HG03521 (cell line): ENCODE data around the gene CDY1.
"Not testable (repeated sequence)": the region's sequence is repeated elsewhere in the genome, so short reads cannot be mapped to it uniquely, and the experiment has no call there.

Experiments used
- ATAC-seq: cut with Tn5 transposase; IDR thresholded peaks from one replicate; pipeline ENCODE4 v1.9.1; 2021; ENCODE audit warnings: mild to moderate bottlenecking, moderate library complexity; ENCODE audit not compliant: unreplicated experiment

The CDY1 gene, protein sequence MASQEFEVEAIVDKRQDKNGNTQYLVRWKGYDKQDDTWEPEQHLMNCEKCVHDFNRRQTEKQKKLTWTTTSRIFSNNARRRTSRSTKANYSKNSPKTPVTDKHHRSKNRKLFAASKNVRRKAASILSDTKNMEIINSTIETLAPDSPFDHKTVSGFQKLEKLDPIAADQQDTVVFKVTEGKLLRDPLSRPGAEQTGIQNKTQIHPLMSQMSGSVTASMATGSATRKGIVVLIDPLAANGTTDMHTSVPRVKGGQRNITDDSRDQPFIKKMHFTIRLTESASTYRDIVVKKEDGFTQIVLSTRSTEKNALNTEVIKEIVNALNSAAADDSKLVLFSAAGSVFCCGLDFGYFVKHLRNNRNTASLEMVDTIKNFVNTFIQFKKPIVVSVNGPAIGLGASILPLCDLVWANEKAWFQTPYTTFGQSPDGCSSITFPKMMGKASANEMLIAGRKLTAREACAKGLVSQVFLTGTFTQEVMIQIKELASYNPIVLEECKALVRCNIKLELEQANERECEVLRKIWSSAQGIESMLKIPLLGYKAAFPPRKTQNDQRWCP

DNA sequence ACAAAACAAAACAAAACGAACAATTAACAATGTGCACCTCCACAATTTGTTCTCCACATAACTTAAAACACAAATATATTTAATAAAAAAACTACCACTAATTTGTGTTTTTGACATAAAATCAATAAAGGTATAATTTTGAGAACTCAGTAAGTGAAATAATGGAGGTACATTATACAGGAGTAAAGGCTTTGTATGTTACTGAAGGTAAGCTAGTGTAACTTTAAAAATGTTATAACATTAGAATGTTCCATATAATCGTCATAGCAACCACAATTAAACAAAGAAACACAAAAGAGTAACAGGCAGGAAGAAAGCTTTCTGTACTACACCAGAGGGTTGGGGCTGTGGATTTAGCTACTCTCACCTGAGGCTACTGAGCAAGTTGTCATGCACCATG lies at the start of gene CDY1:
CDY1 (plus strand) TSS at position 301 of the 400 bp plus-strand sequence. CDS start 326 bp downstream, outside the sequence.
- ATAC-seq: not testable (repeated sequence)

DNA sequence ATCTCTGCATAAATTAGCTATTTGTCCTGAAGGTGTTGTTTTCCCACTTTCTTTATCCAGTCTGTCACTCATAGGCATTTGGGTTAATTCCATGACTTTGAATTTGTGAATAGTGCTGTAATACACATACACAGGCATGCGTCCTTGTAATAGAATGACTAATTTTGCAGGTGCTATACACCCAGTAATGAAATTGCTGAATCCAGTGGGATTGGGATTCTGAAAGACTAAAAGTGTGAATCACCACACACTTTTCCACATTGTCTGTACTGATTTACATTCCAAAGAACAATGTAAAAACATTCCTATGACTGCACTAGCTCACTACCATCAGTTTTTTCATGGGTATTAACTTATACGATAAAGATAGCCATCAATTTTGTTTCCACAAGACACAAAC lies 28.6 kb upstream of the CDY1 start:
- ATAC-seq: not testable (repeated sequence)

DNA sequence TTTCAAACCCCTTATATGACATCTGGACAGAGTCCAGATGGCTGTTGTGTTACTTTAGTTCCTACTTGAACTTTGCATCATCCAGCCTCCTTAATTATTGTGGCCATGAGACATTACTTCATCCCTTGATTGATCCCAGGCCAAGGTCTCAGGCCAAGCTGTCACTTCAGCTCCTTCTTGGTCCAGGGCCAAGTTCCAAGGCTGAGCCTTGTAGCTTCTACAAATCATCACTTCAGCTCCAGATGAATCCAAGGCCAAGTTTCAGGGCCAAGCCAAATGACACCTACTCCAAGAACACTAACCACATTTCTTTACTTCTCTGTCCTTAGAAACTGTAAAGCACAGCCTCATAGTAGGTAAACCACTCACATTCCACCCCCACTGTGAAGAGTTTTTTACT lies 1.7 kb upstream of the CDY1 start:
- not testable (repeated sequence) for ATAC-seq

DNA sequence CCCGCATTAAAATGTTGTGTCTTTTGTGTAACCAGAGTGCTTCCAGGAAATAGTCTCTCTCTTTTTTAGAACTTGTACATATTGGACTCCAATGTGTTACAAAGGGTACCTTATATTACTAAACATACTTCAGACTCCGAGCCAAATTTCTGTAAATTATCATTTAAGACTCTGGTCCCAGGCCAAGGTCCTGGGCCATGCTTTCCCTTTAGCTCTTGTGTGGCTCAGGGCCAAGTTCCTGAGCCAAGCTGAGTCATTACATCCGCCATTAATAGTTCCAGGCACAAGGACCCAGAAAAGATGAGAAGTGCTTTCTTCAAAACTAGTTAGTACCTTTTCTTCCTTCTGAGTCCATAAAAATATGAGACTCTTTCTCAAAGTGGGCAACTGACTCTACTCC lies 4.6 kb downstream of the CDY1 start:
- ATAC-seq: not testable (repeated sequence)

DNA sequence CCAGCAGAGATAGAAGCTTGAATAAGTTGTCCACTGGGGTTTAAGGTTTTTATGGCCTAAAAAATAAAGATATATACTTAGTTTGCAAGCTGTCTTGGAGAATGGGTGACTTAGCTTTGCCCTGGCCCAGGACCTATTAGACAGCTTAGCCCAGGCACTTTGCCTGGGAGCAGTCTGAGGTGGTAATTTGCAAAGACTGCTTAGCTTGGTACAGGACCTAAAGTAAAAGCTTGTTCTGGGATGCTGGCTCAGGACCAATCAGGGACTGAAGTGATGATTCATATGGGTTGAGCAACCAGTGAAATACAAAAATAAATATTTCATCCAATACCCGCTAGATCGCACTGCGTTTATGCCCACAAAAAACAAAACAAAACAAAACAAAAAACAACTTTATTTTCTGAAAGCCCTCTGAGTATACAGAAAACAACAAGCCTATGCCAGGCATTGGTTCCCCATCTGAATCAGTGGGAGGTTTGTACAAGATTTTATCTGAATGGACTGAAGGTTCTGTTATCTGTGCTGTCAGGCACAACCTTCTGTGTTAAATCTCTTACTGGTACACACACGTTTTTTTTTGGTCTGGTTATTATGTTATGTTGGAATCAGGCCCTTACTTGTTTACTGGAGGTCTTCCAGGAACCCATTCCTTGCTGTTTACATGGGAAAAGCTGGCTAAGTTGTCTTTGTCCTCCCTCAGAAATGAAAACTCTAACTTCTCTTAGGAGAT lies 8.6 kb downstream of the CDY1 start:
- ATAC-seq: not testable (repeated sequence)

DNA sequence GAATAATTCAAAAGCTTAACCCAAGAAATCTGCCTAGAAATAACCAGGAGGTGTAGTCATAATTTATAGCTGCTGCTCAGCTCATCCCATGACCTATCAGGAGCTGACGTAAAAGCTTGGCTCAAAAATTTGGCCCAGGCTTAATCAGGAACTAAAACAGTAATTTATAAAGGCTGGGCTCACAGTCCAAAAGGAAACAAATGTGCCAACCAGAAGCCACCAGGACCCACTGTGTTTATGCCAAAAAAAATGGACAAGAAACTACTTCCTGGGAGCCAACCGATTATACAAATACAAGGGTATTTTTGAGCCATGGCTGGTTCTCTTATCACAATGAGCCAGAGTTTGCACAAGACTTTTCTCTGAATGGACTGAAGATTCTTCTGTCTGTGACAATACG lies 17.9 kb downstream of the CDY1 start:
- ATAC-seq: not testable (repeated sequence)

DNA sequence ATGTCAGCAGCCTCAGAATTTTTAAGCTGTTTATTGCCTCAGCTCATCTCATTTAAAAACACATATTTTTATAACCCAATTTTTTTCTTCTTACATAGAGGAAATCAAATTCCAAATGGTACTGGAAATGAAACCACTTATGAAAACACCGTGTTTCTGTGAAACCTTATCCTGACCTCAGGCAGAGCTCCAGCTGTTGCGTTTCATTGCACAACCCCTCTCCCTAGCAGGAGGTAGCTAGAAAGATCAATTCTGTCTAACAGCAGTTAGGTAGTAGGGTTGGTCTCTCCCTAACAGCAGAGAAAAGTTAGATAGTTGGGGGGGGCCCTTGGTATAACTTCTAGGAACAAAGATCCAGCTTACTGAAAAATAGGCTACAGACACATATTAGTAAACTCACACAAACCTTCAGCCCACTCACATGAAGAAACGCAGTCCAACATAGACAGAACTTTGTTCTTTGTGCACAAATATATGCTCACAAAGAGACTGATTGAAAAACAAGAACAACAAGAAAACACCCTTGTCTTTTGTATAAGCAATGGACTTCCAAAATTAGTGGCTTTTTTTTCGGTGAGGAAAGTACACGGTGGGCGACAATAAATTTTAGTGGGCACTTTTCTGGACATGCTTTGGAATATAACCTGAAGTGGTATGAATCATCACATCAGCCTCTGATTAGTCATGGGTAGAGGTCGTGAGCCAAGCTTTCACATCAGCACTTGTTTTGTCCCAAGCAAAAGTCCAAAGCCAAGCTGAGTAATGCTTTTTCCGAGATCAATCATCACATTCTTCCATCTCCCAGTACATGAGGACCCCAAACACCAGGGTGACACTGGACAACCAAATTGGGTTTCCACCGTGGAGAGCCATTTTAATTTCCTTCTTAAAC lies 21.4 kb downstream of the CDY1 start:
- ATAC-seq: not testable (repeated sequence)
